SK-N-SH (cell line): Measurements from ENCODE around the gene GLS.

ENCODE experiments used
- ELF1 ChIP-seq: IDR thresholded peaks from 2 replicates; pipeline ENCODE4 v1.4.0; 2012
- MXI1 ChIP-seq: IDR thresholded peaks from 2 replicates; pipeline ENCODE4 v1.6.1; 2012; ENCODE audit warnings: mild to moderate bottlenecking, low read depth, low read length, improper control_type of control experiment
- POLR2AphosphoS5 ChIP-seq: IDR thresholded peaks from 2 replicates; pipeline ENCODE4 v1.6.1; 2012; ENCODE audit warnings: low read depth, low read length
- SMC3 ChIP-seq: IDR thresholded peaks from 2 replicates; pipeline ENCODE4 v1.6.1; 2012; ENCODE audit warnings: low read depth, low read length, improper control_type of control experiment
- YY1 ChIP-seq: IDR thresholded peaks from 2 replicates; pipeline ENCODE4 v1.4.0; 2012; ENCODE audit warnings: low read depth, mild to moderate bottlenecking
- TF ChIP-seq, protein P1 (sequence below): fragments of 200-600 bp; sonication (generic); IDR thresholded peaks from 2 replicates; pipeline ENCODE4 v1.6.1; 2017; ENCODE audit warnings: antibody characterized with exemption, mild to moderate bottlenecking, moderate library complexity
- TF ChIP-seq, protein P2 (sequence below): IDR thresholded peaks from 2 replicates; pipeline ENCODE4 v1.6.1; 2012; ENCODE audit warnings: mild to moderate bottlenecking, low read depth, low read length, moderate library complexity
- TF ChIP-seq, protein P3 (sequence below): fragments of 150-350 bp; IDR thresholded peaks from 2 replicates; pipeline ENCODE4 v1.6.1; 2017; ENCODE audit warnings: antibody characterized with exemption, low read length, low read depth, borderline replicate concordance
- TF ChIP-seq, protein P4 (sequence below): IDR thresholded peaks from 2 replicates; pipeline ENCODE4 v1.4.0; 2012; ENCODE audit warnings: low read depth

DNA sequence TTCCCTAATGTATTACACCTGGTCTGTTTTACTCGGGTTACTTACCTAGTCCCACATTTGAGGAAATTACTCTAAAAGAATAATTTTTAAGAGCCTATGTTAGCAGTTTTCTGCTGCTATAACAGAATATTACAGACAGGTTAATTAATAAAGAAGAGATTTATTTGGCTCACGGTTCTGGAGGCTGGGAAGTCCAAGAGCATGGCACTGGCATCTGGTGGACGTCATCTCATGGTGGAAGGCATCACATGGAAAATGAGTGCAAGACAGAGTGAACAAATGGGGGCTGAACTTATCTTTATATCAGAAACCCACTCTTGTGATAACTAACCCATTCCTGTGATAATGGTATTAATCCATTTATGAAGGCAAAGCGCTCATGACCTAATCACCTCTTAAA lies 12.8 kb upstream of the GLS start:
- TF ChIP-seq, protein P1, sequence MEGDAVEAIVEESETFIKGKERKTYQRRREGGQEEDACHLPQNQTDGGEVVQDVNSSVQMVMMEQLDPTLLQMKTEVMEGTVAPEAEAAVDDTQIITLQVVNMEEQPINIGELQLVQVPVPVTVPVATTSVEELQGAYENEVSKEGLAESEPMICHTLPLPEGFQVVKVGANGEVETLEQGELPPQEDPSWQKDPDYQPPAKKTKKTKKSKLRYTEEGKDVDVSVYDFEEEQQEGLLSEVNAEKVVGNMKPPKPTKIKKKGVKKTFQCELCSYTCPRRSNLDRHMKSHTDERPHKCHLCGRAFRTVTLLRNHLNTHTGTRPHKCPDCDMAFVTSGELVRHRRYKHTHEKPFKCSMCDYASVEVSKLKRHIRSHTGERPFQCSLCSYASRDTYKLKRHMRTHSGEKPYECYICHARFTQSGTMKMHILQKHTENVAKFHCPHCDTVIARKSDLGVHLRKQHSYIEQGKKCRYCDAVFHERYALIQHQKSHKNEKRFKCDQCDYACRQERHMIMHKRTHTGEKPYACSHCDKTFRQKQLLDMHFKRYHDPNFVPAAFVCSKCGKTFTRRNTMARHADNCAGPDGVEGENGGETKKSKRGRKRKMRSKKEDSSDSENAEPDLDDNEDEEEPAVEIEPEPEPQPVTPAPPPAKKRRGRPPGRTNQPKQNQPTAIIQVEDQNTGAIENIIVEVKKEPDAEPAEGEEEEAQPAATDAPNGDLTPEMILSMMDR, result no peak
- TF ChIP-seq, protein P2, sequence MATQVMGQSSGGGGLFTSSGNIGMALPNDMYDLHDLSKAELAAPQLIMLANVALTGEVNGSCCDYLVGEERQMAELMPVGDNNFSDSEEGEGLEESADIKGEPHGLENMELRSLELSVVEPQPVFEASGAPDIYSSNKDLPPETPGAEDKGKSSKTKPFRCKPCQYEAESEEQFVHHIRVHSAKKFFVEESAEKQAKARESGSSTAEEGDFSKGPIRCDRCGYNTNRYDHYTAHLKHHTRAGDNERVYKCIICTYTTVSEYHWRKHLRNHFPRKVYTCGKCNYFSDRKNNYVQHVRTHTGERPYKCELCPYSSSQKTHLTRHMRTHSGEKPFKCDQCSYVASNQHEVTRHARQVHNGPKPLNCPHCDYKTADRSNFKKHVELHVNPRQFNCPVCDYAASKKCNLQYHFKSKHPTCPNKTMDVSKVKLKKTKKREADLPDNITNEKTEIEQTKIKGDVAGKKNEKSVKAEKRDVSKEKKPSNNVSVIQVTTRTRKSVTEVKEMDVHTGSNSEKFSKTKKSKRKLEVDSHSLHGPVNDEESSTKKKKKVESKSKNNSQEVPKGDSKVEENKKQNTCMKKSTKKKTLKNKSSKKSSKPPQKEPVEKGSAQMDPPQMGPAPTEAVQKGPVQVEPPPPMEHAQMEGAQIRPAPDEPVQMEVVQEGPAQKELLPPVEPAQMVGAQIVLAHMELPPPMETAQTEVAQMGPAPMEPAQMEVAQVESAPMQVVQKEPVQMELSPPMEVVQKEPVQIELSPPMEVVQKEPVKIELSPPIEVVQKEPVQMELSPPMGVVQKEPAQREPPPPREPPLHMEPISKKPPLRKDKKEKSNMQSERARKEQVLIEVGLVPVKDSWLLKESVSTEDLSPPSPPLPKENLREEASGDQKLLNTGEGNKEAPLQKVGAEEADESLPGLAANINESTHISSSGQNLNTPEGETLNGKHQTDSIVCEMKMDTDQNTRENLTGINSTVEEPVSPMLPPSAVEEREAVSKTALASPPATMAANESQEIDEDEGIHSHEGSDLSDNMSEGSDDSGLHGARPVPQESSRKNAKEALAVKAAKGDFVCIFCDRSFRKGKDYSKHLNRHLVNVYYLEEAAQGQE, result no peak
- TF ChIP-seq, protein P3, sequence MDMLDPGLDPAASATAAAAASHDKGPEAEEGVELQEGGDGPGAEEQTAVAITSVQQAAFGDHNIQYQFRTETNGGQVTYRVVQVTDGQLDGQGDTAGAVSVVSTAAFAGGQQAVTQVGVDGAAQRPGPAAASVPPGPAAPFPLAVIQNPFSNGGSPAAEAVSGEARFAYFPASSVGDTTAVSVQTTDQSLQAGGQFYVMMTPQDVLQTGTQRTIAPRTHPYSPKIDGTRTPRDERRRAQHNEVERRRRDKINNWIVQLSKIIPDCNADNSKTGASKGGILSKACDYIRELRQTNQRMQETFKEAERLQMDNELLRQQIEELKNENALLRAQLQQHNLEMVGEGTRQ, result no peak
- TF ChIP-seq ELF1, result no peak
- no peak for TF ChIP-seq SMC3
- TF ChIP-seq, protein P4, sequence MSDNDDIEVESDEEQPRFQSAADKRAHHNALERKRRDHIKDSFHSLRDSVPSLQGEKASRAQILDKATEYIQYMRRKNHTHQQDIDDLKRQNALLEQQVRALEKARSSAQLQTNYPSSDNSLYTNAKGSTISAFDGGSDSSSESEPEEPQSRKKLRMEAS, result no peak
- TF ChIP-seq POLR2AphosphoS5, result no peak
- TF ChIP-seq YY1, result no peak
- no peak for TF ChIP-seq MXI1
